Measurements from ENCODE around the gene ESRRG.

The ESRRG gene

GRCh38 chr1:216627252-216627651, 96.0 kb downstream of the ESRRG start:
- no peak for TF ChIP-seq ZNF274 (IDR thresholded peaks at IDR 0.05; ENCODE audit: low read depth, low read length)
- H3K4me3 ChIP-seq (ENCODE audit: low read length): no peak overlapping the region

DNA sequence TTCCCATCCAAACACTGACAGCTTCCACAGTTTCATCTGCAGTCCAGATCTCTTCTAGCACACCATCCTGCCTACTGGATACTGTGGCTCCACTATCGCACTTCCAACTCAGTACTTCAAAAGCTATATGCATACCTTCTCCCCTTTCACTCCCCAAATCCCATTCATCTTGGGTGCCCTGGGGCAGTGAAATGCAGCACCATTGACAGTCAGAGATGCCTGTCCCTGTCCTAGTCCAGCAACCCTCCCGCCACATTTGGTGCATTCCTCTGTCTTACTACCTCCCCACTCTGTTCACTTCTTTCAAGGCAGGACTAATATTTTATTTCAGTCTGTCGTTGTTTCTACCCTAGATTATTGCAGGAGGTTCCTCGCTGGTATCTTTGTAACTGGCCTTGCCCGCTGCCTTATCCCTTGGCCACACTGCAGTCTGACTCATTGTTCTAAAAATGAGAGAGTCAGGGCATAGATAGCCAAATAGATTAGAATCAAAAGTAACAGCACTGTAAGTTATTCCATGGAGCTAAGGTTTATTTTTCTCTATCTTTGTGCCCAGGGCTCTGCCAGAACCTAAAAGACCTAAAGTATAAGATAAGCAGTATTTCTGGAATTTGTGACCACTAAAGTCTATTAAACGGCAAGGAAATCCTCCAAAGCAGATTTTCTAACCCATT, 96.7 kb downstream of the ESRRG start:
- no peak for TF ChIP-seq ZNF274 (IDR thresholded peaks at IDR 0.05; ENCODE audit: low read depth, low read length)
- no peak overlapping the region for H3K4me3 ChIP-seq (ENCODE audit: low read length)

DNA sequence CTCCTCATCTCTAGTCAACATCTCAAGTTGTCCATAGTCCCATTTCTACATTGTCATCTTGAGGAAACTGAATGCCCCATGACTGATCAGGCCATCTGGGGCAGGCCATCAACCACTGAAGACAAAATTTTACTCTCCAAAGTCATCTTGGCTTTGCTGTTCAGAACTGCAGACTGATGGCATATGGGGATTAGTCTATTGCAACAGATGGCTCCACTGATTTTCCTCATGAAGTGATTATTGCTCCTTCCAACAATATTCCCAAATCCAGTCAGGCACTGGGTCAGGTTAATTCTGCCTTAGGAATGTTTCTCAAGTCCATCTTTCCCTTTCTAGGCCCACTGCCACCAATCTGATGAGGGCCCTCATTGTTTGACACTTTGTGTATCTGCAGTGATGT, 101.7 kb downstream of the ESRRG start:
- TF ChIP-seq ZNF274 (IDR thresholded peaks at IDR 0.05; ENCODE audit: low read depth, low read length): no peak
- H3K4me3 ChIP-seq (ENCODE audit: low read length): no peak overlapping the region

- no peak for TF ChIP-seq ZNF274 (IDR thresholded peaks at IDR 0.05; ENCODE audit: low read depth, low read length)
- no peak overlapping the region for H3K4me3 ChIP-seq (ENCODE audit: low read length)
These were observed 106.0 kb downstream of the ESRRG start for GRCh38 chr1:216617081-216617875.

DNA sequence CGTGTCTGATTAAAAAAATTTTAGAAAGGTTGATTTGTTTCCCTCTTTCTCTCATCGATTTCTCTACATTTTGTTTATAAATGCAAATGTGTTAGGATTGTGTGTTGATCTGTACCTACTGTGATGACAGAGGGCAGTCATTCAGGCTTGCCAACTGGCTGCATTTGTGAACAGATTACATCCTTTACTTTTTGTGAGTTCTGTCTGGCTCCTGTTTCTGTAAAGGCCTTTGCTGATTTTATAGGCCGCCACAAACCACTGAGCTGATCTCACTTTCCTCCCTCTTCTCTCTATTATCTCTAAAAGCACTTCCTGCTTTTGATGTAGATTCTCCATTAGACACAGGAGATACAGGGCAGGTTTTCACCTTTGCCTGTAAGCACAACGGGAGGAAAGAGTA, 106.8 kb downstream of the ESRRG start:
- TF ChIP-seq ZNF274 (IDR thresholded peaks at IDR 0.05; ENCODE audit: low read depth, low read length): no peak
- no peak overlapping the region for H3K4me3 ChIP-seq (ENCODE audit: low read length)

- TF ChIP-seq ZNF274 (IDR thresholded peaks at IDR 0.05; ENCODE audit: low read depth, low read length): no peak
- H3K4me3 ChIP-seq (ENCODE audit: low read length): no peak overlapping the region
These were observed 109.0 kb downstream of the ESRRG start for GRCh38 chr1:216614011-216614934.

GRCh38 chr1:216612291-216612690, 110.9 kb downstream of the ESRRG start:
- TF ChIP-seq ZNF274 (IDR thresholded peaks at IDR 0.05; ENCODE audit: low read depth, low read length): no peak
- no peak overlapping the region for H3K4me3 ChIP-seq (ENCODE audit: low read length)

DNA sequence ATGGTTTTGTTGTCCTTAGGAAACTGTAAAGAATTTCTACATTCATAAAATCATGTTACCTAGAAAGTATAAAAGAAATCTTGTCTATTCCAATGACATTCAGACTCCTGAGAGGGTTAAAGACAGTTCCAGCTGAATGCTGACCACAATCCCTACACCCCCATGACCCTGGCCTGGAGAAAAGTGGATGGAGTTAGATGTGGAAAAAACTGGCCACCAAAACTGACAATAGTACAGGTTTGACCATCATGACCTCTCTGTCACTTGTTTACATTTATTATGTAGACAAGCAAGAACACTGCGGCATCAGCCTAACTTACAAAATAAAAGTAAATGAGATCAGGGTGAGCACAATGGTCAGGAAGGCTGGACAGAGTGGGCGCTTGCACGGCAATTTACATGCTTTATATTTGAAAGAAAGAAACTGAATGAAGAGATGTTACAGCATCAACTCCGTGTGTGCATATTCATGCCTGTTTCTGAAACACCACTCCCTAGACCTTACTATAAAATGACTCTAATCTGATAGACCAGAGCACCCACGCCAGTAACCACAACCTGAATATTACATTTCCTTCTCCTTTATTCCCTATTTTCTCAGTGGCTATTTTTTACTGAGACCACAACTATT, 116.0 kb downstream of the ESRRG start:
- no peak for TF ChIP-seq ZNF274 (IDR thresholded peaks at IDR 0.05; ENCODE audit: low read depth, low read length)

GRCh38 chr1:216606047-216606637, 117.1 kb downstream of the ESRRG start:
- H3K4me3 ChIP-seq (ENCODE audit: low read length): no peak overlapping the region
- TF ChIP-seq ZNF274 (IDR thresholded peaks at IDR 0.05; ENCODE audit: low read depth, low read length): no peak

More for the DNA sequence above, 116.0 kb downstream of the ESRRG start:
- no peak overlapping the region for H3K4me3 ChIP-seq (ENCODE audit: low read length)

- H3K4me3 ChIP-seq (ENCODE audit: low read length): no peak overlapping the region
- no peak for TF ChIP-seq ZNF274 (IDR thresholded peaks at IDR 0.05; ENCODE audit: low read depth, low read length)
These were observed 118.5 kb downstream of the ESRRG start for GRCh38 chr1:216604771-216605170.

- no peak for TF ChIP-seq ZNF274 (IDR thresholded peaks at IDR 0.05; ENCODE audit: low read depth, low read length)
- peak overlapping the region; percentile 67; the same call in 1 of the 2 replicates for H3K4me3 ChIP-seq (ENCODE audit: low read length)
These were observed 122.3 kb downstream of the ESRRG start for GRCh38 chr1:216600730-216601609.

DNA sequence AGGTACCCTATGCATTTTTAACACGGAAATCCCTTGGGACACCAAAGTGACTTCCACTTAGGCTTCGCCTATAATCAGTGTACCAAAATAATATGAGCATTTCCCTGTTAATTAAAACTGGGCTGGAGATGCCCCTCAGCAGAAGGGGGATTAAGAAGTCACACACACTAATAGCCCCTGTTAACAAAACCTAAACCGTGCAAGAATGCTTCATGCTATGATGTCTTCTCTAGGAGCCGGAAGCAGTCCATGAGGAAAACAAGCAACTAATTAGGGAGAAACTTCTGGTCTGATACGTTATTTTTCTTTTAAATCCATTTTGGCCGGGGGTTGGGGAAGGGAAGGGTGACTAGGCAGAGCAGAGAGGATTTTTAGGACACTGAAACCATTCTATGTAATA, 123.4 kb downstream of the ESRRG start:
- no peak for TF ChIP-seq ZNF274 (IDR thresholded peaks at IDR 0.05; ENCODE audit: low read depth, low read length)
- no peak overlapping the region for H3K4me3 ChIP-seq (ENCODE audit: low read length)

GRCh38 chr1:216598448-216598847, 124.8 kb downstream of the ESRRG start:
- no peak overlapping the region for H3K4me3 ChIP-seq (ENCODE audit: low read length)
- TF ChIP-seq ZNF274 (IDR thresholded peaks at IDR 0.05; ENCODE audit: low read depth, low read length): no peak

Measured in GM08714 (cell line).